ENCODE measurements around the gene SLC39A6.
"Not testable (repeated sequence)": the region's sequence is repeated elsewhere in the genome, so short reads cannot be mapped to it uniquely, and the experiment has no call there.

Gene SLC39A6

GRCh38 chr18:36129300-36130038 lies at the start of gene SLC39A6, which contains the start of gene ELP2:
TSS of gene SLC39A6 (minus strand) at chr18:36129340. CDS start at chr18:36127007, 2,333 bp downstream.
TSS of gene ELP2 (plus strand) at chr18:36129899. CDS start at chr18:36129934, 35 bp downstream.
- Mint-ChIP-seq H3K9me3 (no peaks in the 10 kb centered on the region), H3K36me3 (ENCODE audit: low read depth) (peaks cover 28% of the 10 kb centered on the region), H3K4me3 (peak within 1 kb of the TSS; percentile 89), H3K27ac (peak within 1 kb of the TSS; percentile 92), H3K4me1 (ENCODE audit: low read depth) (peaks cover 48% of the 10 kb centered on the region), H3K27me3 (ENCODE audit: low read depth) (no peaks in the 10 kb centered on the region)

GRCh38 chr18:36177913-36178312 lies 48.8 kb upstream of the SLC39A6 start:
- Mint-ChIP-seq H3K27ac (no peak overlapping the region), H3K4me1 (ENCODE audit: low read depth) (peaks cover 5% of the 10 kb centered on the region), H3K9me3 (no peaks in the 10 kb centered on the region), H3K4me3 (no peak overlapping the region), H3K27me3 (ENCODE audit: low read depth) (no peaks in the 10 kb centered on the region), H3K36me3 (ENCODE audit: low read depth) (peaks cover 19% of the 10 kb centered on the region)

- Mint-ChIP-seq H3K4me3 (no peak overlapping the region), H3K27me3 (ENCODE audit: low read depth) (no peaks in the 10 kb centered on the region), H3K9me3 (no peaks in the 10 kb centered on the region), H3K36me3 (ENCODE audit: low read depth) (peaks cover 23% of the 10 kb centered on the region), H3K27ac (no peak overlapping the region), H3K4me1 (ENCODE audit: low read depth) (peaks cover 7% of the 10 kb centered on the region)
These were observed 47.6 kb upstream of the SLC39A6 start for GRCh38 chr18:36176711-36177110.

GRCh38 chr18:36176177-36176584 lies 47.0 kb upstream of the SLC39A6 start:
- peaks cover 27% of the 10 kb centered on the region for H3K36me3 Mint-ChIP-seq (ENCODE audit: low read depth)
- H3K27ac Mint-ChIP-seq: no peak overlapping the region
- H3K27me3 Mint-ChIP-seq (ENCODE audit: low read depth): no peaks in the 10 kb centered on the region
- no peak overlapping the region for H3K4me3 Mint-ChIP-seq
- no peaks in the 10 kb centered on the region for H3K9me3 Mint-ChIP-seq
- peaks cover 7% of the 10 kb centered on the region for H3K4me1 Mint-ChIP-seq (ENCODE audit: low read depth)

GRCh38 chr18:36175481-36175880 lies 46.3 kb upstream of the SLC39A6 start:
- Mint-ChIP-seq H3K4me3 (no peak overlapping the region), H3K27me3 (ENCODE audit: low read depth) (no peaks in the 10 kb centered on the region), H3K9me3 (no peaks in the 10 kb centered on the region), H3K4me1 (ENCODE audit: low read depth) (peaks cover 7% of the 10 kb centered on the region), H3K27ac (no peak overlapping the region), H3K36me3 (ENCODE audit: low read depth) (peaks cover 30% of the 10 kb centered on the region)

GRCh38 chr18:36169938-36170337 lies 40.8 kb upstream of the SLC39A6 start:
- Mint-ChIP-seq H3K27ac (no peak overlapping the region), H3K27me3 (ENCODE audit: low read depth) (no peaks in the 10 kb centered on the region), H3K9me3 (no peaks in the 10 kb centered on the region), H3K36me3 (ENCODE audit: low read depth) (peaks cover 30% of the 10 kb centered on the region), H3K4me1 (ENCODE audit: low read depth) (peaks cover 5% of the 10 kb centered on the region), H3K4me3 (no peak overlapping the region)

- not testable (repeated sequence) for H3K4me3 Mint-ChIP-seq; H3K27me3 Mint-ChIP-seq (ENCODE audit: low read depth); H3K9me3 Mint-ChIP-seq; H3K4me1 Mint-ChIP-seq (ENCODE audit: low read depth)
- H3K27ac Mint-ChIP-seq: peak overlapping the region; percentile 24
- peaks cover 43% of the 10 kb centered on the region for H3K36me3 Mint-ChIP-seq (ENCODE audit: low read depth)
These were observed 39.2 kb upstream of the SLC39A6 start for GRCh38 chr18:36168296-36168695.

GRCh38 chr18:36167692-36168218 lies 38.6 kb upstream of the SLC39A6 start:
- H3K36me3 Mint-ChIP-seq (ENCODE audit: low read depth): peaks cover 47% of the 10 kb centered on the region
- no peak overlapping the region for H3K27ac Mint-ChIP-seq
- no peaks in the 10 kb centered on the region for H3K27me3 Mint-ChIP-seq (ENCODE audit: low read depth)
- H3K4me3 Mint-ChIP-seq: no peak overlapping the region
- H3K4me1 Mint-ChIP-seq (ENCODE audit: low read depth): peaks cover 7% of the 10 kb centered on the region
- H3K9me3 Mint-ChIP-seq: no peaks in the 10 kb centered on the region

- Mint-ChIP-seq H3K36me3 (ENCODE audit: low read depth) (peaks cover 53% of the 10 kb centered on the region), H3K27ac (no peak overlapping the region)
These were observed 33.8 kb upstream of the SLC39A6 start for GRCh38 chr18:36162981-36163380.

GRCh38 chr18:36160959-36161371 lies 31.8 kb upstream of the SLC39A6 start:
- Mint-ChIP-seq H3K27me3 (ENCODE audit: low read depth) (no peaks in the 10 kb centered on the region), H3K9me3 (no peaks in the 10 kb centered on the region), H3K36me3 (ENCODE audit: low read depth) (peaks cover 59% of the 10 kb centered on the region), H3K27ac (peak overlapping the region; percentile 27), H3K4me1 (ENCODE audit: low read depth) (peaks cover 10% of the 10 kb centered on the region), H3K4me3 (no peak overlapping the region)

More at GRCh38 chr18:36162981-36163380, 33.8 kb upstream of the SLC39A6 start:
- Mint-ChIP-seq H3K27me3 (ENCODE audit: low read depth) (no peaks in the 10 kb centered on the region), H3K4me1 (ENCODE audit: low read depth) (peaks cover 6% of the 10 kb centered on the region), H3K9me3 (no peaks in the 10 kb centered on the region), H3K4me3 (no peak overlapping the region)

GRCh38 chr18:36158266-36158867 lies 29.2 kb upstream of the SLC39A6 start:
- H3K4me3 Mint-ChIP-seq: no peak overlapping the region
- H3K27me3 Mint-ChIP-seq (ENCODE audit: low read depth): no peaks in the 10 kb centered on the region
- peaks cover 9% of the 10 kb centered on the region for H3K4me1 Mint-ChIP-seq (ENCODE audit: low read depth)
- H3K27ac Mint-ChIP-seq: no peak overlapping the region
- peaks cover 52% of the 10 kb centered on the region for H3K36me3 Mint-ChIP-seq (ENCODE audit: low read depth)
- H3K9me3 Mint-ChIP-seq: no peaks in the 10 kb centered on the region

GRCh38 chr18:36157441-36157840 lies 28.3 kb upstream of the SLC39A6 start:
- H3K4me1 Mint-ChIP-seq (ENCODE audit: low read depth): peaks cover 14% of the 10 kb centered on the region
- no peak overlapping the region for H3K4me3 Mint-ChIP-seq
- H3K9me3 Mint-ChIP-seq: no peaks in the 10 kb centered on the region
- H3K36me3 Mint-ChIP-seq (ENCODE audit: low read depth): peaks cover 53% of the 10 kb centered on the region
- H3K27me3 Mint-ChIP-seq (ENCODE audit: low read depth): no peaks in the 10 kb centered on the region
- peak overlapping the region; percentile 58 for H3K27ac Mint-ChIP-seq

- peaks cover 16% of the 10 kb centered on the region for H3K4me1 Mint-ChIP-seq (ENCODE audit: low read depth)
- H3K9me3 Mint-ChIP-seq: no peaks in the 10 kb centered on the region
- H3K4me3 Mint-ChIP-seq: no peak overlapping the region
- H3K36me3 Mint-ChIP-seq (ENCODE audit: low read depth): peaks cover 50% of the 10 kb centered on the region
- no peaks in the 10 kb centered on the region for H3K27me3 Mint-ChIP-seq (ENCODE audit: low read depth)
- H3K27ac Mint-ChIP-seq: no peak overlapping the region
These were observed 27.0 kb upstream of the SLC39A6 start for GRCh38 chr18:36155851-36156757.

- no peak overlapping the region for H3K27ac Mint-ChIP-seq
- peaks cover 45% of the 10 kb centered on the region for H3K36me3 Mint-ChIP-seq (ENCODE audit: low read depth)
These were observed 24.6 kb upstream of the SLC39A6 start for GRCh38 chr18:36153771-36154170.

More at GRCh38 chr18:36153771-36154170, 24.6 kb upstream of the SLC39A6 start:
- no peaks in the 10 kb centered on the region for H3K27me3 Mint-ChIP-seq (ENCODE audit: low read depth)
- H3K4me3 Mint-ChIP-seq: no peak overlapping the region
- H3K9me3 Mint-ChIP-seq: no peaks in the 10 kb centered on the region
- H3K4me1 Mint-ChIP-seq (ENCODE audit: low read depth): peaks cover 12% of the 10 kb centered on the region

Data from T-helper 1 cell treated with Interleukin-12 subunit alpha and Interleukin-12 subunit beta and Interleukin-4 antibody, amounts not matched to agents 30 μg/mL and 1 μg/mL, for 36 hours (primary cell).